HG03565 (cell line): Measurements from ENCODE around the gene NMRAL1.

ENCODE experiments used
- ATAC-seq: cut with Tn5 transposase; IDR thresholded peaks from one replicate; pipeline ENCODE4 v1.9.1; 2021; ENCODE audit warnings: mild to moderate bottlenecking, moderate library complexity; ENCODE audit not compliant: unreplicated experiment

The NMRAL1 gene

GRCh38 chr16:4505356-4506147, 31.1 kb upstream of the NMRAL1 start:
- ATAC-seq: peak; percentile 60

GRCh38 chr16:4501071-4501478, 26.6 kb upstream of the NMRAL1 start:
- ATAC-seq: no peak

- ATAC-seq: no peak
Measured at GRCh38 chr16:4500272-4500671, 25.8 kb upstream of the NMRAL1 start.

- ATAC-seq: no peak
Measured at GRCh38 chr16:4499196-4499555, 24.8 kb upstream of the NMRAL1 start.

DNA sequence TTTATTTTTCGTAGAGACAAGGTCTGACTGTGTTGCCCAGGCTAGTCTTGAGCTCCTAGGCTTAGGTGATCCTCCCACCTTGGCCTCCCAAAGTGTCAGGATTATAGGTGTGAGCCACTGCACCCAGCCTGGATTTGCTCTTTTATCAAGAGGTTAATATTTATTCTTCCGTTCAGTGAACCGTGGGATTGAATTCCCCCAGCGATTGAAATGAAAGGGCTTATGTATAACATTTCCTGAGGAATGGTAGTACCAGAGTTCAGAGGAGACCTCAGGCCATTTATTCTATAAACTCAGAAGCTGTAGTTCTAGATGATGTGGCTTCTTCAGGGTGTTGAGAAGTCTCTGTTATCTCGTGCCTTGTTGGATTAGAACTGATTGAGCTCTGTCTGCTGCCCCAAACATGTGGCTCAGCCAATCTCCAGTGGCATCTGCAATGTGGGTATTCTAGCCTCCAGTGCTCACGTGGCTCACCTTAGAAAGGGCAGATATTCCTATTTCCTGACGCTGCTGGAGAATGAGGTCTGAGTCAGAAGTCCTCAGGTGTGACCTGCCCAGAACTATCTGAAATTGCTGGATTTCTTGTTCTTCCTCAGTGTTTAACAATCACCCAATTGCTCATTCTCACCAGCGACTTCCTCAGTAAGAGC, 24.2 kb upstream of the NMRAL1 start:
- ATAC-seq: no peak

- ATAC-seq: no peak
Measured at GRCh38 chr16:4496305-4496704, 21.9 kb upstream of the NMRAL1 start.

GRCh38 chr16:4495766-4496165, 21.3 kb upstream of the NMRAL1 start:
- no peak for ATAC-seq

DNA sequence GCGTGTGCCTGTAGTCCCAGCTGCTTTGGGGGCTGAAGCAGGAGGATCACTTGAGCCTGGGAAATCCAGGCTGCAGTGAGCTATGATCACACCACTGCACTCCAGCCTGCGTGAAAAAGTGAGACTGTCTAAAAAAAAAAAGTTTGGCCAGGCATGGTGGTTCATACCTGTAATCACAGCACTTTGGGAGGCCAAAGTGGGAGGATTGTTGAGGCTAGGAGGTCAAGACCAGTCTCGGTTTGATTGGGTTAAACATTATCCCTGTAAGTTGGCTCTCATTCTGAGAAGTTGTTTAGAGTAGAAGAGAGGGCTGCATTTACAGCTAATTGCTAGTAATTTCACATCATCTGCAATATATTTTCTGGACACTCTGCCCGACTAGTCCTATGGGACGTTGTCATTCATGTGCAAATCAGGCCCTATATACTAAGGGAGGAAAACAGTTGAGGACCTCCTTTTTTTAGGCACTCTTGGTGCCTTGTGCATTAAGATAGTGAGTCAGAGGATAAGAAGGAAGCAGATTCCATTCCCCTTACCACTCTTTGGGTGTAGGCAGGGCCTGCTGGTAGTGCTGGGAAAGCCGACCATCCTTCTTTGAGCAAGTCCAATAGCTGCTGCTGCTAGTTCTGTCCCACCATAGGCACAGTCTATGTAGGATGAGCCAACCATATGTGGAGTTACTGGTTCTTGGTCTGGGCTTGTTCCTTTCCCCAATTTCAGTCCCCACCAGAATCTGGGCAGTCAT, 20.5 kb upstream of the NMRAL1 start:
- no peak for ATAC-seq

DNA sequence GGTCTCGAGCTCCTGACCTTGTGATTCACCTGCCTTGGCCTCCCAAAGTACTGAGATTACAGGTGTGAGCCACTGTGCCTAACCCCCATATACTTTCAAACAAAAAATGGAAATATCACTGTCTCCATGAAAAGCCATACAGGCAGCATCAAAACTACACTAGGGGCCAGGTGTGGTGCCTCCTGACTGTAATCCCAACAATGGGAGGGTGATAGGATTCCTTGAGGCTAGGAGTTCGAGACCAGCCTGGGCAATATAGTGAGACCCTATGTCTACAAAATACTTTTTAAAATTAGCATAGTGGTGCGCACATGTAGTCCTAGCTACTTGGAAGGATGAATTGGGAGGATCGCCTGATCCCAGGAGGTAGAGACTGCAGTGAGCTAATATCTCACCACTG, 17.5 kb upstream of the NMRAL1 start:
- ATAC-seq: no peak

DNA sequence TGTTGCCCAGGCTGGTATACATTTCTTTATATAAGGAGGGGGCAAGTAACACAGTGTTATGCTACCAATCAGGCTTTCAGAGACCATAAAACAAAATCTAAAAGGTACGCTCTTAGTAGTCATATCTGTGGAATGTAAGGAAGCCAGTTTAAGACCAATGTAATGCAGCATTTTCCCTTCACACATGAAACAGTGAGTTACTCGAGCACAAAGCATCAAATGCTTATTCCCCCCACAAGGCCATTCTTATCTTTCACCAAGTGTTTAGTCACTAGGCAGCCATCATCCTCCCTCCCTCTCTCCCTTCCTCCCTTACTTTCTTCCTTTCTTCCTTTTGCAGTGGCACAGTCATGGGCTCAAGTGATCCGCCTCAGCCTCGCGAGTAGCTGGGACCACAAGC, 14.6 kb upstream of the NMRAL1 start:
- ATAC-seq: no peak

GRCh38 chr16:4488499-4488967, 14.1 kb upstream of the NMRAL1 start:
- no peak for ATAC-seq

DNA sequence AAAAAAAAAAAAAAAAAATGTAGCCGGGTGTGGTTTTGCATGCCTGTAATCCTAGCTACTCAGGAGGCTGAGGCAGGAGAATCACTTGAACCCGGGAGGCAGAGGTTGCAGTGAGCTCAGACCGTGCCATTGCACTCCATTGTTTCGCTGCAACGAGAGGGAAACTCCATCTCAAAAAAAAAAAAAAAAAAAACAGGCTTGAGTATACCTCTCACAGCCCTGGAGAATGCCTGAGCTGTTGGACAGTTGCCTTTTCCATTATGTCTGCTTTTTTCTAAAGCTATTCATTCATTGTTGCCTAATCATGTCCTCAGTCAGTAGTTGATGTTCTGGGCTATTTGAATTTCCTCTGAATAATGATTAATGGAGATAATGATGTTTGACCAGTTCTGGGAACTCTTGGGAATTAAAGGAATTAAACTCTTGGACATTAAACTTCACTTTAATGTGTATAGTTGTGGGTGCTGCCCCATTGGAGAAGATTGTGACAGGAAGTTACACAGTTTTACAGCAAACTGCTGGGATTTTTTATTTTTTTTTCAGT, 13.6 kb upstream of the NMRAL1 start:
- no peak for ATAC-seq

DNA sequence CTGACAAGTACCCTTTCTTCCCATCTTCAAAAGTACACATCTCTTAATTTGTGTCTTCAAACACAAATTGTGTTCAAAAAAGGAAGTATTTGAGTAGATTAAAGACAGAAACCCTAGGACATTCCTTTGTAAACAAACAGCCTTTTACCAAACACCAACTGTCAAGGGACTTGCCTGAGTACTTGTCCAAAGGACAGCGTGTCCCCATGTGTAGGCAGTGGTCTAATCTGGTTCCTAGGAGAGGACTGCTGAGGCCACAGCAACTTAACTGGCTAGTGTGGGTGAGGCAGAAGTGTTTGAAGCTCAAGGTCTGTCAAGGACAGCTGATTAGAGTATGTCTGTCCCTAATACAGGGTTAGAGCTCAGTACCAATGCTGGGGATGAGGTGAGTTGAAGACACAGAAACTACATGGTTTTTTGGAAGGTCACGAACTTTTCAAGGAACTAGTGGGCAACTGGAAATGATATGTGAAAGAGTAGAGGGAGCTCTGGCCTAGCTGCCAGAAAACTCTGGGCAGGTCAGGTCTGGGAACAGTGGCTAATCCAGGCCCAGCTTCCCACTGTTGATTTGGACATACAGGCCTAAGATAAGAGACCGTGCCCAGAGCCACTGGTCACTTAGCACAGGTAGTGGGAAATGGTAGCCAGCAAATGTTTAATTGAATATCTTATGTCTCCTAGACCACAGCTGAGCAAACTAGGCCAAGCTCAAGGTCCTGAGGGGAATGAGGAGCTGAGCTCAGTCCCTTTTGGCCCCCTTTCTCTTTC, 11.9 kb upstream of the NMRAL1 start:
- ATAC-seq: no peak

DNA sequence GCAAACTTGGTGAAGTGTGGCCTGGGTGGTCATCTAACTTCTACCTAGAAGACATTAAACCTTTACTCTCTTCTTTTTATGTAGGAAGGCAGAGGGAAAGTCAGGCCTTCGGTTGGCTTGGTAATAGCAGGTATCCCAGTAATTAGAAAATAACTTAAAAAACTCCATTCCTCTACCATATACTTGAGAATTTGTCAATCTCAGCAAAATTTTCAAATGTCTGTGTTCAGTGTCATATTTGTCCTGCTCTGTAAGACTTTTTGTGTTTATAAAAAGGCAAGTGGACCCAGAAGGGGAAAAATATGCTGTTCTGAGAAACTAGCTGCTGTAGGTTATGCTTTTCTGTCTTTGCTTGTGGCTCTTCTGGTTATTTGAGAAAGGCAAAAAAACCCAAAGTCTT, 7.5 kb upstream of the NMRAL1 start:
- no peak for ATAC-seq

GRCh38 chr16:4481526-4481925, 7.1 kb upstream of the NMRAL1 start:
- no peak for ATAC-seq

DNA sequence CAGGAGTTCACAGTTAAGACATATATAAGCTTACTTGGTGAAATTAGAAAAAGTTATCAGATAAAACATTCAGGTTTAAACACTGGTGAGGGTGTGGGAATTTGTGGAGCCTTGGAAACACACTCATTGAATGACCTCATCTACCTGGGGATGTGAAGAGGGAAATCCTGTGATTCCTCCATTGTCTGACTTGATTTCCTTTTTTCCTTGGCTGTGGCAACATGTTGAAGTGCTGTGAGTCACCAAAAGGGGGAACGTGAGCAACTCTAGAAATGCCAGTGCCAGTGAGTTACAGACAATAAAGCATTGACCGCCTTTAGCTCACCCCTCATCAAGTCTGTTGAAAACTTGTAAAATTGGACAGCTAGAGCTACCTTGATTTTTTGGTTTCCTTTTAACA, 3.5 kb upstream of the NMRAL1 start:
- ATAC-seq: no peak

DNA sequence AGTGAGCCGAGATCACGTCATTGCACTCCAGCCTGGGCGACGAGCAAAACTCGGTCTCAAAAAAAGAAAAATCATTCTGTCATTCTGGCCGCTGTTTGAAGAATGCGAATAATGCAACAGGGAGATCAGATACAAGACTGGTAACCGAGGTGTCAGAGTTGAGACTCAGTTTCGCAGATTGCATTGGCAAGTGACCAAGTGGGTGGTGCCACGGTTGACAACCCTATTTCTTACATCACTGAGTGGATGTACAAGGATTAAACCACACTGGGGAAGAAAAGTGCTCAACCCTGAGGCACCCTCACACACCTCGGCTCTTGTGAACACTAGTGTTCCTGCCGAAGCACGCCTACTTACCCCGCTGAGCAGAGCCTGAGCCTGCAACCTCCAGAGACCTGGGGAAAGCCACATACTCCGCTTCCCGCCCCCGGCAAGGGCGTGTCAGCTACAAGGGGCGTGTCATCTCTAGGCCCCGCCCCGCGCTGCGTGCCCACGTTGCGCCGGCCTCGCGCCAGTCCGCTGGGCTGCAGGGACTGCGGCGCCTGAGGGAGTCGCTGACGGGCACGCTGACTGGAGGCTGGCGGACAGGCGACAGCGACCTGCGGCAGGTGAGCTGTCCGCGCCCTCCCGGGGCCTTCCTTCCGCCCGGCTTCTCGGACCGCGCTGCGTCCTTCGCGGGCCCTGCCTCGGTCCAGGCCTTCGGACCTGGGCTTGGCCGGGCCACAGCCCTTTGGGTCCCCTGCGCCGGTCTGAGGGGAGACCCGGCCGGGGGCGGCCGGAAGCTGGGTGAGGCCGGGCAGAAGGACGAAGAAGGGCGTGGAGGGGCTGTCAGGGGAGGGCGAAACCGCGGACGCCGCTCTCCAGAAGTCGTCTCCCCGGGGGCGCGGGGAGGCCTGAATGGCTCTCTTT, 1.7 kb upstream of the NMRAL1 start, which contains the start of gene HMOX2:
HMOX2 (plus strand) TSS at position 519 of the 909 bp plus-strand sequence. CDS start 29,127 bp downstream, outside the sequence.
- ATAC-seq: peak; percentile 86

DNA sequence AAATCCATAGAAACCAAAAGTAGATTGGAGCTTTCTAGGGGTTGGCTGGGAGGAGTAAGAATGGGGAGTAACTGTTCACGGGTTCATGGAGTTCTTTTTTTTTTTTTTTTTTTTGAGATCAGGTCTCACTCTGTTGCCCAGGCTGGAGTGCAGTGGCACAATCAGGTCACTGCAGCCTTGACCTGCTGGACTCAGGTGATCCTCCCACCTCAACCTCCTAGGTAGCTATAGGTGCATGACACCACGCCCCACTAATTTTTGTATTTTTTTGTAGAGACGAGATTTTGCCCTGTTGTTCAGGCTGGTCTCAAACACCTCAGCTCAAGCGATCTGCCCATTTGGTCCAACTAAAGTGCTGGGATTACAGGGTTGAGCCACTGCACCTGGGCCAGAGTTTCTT, 1.5 kb downstream of the NMRAL1 start:
- no peak for ATAC-seq

- ATAC-seq: no peak
Measured at GRCh38 chr16:4471869-4472268, 2.6 kb downstream of the NMRAL1 start.

GRCh38 chr16:4468972-4469371, 5.5 kb downstream of the NMRAL1 start:
- ATAC-seq: no peak
